HPDE6-E6E7 (cell line): ENCODE results near the gene ATP13A1.
"Not testable (repeated sequence)": the region's sequence is repeated elsewhere in the genome, so short reads cannot be mapped to it uniquely, and the experiment has no call there.

Experiments used
- DNase-seq: peaks from one replicate; pipeline ENCODE4 v3.0.0; 2011; ENCODE audit warnings: missing footprints; ENCODE audit errors: extremely low spot score

The ATP13A1 gene

DNA sequence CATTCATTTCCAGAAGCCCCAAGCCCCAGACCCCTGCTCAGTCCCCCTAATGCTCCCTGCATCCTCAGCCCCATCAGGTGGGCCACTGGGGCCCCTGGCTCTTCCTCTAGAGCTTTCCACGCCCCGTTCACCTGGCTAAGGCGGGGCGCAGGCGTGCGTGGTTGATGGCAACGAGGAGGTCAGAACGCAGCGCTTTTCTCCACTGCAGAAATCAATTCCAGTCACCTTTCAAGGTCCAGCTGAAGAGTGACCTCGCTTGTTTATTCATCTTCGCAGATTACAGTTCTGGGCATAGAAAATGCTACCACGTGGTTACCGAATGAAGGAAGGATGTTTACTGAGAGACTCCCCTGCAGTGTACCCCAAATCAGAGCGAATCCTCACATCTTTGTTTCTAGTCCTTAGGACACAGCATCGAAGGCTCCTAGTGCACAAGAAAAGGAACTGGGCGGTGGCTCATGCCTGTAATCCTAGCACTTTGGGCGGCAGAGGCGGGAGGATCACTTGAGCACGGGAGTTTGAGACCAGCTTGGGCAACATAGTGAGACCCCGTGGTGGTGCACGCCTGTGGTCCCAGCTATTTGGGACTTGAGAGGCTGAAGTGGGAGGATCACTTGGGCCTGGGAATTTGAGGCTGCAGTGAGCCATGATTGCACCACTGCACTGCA lies 44.2 kb downstream of the ATP13A1 start:
- DNase-seq: no peak

DNA sequence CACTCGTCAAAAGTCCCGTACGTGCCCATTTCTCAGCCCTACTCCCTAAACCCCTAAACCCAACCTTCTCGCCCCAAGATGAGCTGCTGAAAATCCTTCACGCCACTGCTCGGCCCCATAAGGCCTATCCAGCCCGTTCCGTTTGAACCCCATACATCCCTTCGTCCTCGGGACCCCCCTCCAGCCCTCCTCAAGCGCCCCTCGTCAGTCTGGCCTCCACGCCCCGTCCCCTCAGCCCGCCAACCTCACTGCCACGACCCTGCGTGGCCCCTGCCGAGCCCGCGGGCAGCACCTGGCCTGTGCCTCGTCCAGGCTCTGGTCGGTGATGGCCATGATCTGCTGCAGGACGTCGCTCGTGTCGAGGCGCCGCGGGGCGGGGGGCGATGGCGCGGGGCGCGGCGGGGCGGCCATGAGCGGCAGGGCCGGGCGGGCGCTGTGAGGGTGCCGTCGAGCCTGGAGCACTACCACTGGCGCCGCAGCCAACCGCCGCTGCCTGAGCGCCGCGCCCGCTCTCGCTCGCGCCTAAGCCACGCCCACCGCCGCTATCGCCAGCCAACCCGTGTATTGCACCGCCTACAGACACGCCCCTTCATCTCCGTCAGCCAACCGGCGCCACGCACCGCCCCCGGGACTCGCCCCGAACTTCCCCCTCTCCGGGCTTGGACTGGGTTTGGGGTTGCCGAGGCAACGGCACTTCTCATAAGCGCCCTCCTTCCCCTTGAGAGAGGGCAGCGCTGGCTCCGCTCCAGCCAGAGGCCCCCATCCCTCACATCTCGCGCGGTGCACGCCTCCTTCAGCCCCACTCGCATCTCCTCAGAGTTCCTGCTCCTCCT lies 45.0 kb downstream of the ATP13A1 start, which contains the start of gene PBX4:
Gene PBX4, minus strand, starts transcription at position 469 of the 833 bp plus-strand sequence. Its CDS starts 58 bp downstream, at position 411.
- peak; percentile 92 for DNase-seq

DNA sequence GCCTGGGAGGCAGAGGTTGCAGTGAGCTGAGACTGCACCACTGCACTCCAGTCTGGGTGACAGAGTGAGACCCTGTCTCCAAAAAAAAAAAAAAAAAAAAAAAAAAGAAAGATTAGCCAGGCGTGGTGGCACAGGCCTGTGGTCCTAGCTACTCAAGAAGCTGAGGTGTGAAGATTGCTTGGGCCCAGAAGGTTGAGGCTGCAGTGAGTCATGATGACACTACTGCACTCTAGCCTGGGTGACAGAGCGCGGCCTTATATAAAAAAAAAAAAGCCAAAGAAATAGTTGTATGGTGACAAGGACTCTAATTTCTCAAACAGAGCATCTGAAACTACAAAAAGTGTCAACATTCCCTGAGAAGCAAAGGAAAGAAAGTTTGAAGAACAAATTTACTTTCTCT lies 48.4 kb downstream of the ATP13A1 start:
- no peak for DNase-seq

DNA sequence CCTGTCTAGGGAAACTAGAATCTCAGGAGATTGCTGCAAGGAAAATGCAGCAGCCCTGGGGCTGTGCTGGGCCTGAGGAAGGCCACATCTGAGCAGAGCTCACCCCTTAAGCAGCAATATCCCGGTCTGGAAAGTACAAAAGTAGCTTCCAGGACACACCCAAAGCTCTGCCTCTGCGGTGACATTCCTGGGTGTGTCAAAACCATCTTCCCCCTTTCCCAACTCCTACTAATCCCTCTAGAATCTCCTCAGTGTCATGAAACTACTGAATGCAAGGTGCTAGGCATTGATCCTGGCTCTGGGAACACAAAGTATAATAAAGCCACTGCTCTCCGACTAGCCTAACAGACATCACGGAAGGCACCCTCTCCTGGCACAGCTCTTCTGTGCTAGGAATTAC lies 50.0 kb downstream of the ATP13A1 start:
- no peak for DNase-seq

DNA sequence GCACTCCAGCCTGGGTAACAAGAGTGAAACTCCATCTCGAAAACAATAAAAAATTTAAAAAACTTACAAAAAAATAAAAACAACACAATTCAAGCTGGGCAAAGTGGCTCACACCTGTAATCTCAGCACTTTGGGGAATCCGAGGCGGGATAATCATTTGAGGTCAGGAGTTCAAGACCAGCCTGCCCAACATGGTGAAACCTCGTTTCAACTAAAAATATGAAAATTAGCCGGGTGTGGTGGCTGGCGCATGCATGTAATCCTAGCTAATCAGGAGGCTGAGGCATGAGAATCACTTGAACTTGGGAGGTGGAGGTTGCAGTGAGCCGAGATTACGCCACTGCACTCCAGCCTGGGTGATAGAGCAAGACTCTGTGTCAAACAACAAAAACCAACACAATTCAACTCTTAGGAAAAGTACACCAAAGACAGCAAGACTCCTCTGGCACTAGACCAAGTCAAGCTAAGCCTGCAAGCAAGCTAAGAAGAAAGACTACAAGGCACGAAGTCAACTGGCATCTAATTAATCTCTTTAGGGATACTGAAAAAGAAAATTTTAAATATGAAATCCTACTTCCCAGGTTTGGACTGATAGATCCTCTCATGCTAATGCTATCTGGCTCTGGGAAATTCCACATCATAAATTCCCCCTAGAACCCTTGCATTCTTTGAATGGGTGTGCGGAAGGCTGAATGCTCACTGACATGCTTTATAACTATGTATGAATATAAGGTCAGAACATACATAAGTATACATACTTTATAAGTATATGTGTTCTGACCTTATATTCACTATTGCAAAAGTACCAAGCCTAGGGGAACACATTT lies 52.9 kb downstream of the ATP13A1 start:
- no peak for DNase-seq

DNA sequence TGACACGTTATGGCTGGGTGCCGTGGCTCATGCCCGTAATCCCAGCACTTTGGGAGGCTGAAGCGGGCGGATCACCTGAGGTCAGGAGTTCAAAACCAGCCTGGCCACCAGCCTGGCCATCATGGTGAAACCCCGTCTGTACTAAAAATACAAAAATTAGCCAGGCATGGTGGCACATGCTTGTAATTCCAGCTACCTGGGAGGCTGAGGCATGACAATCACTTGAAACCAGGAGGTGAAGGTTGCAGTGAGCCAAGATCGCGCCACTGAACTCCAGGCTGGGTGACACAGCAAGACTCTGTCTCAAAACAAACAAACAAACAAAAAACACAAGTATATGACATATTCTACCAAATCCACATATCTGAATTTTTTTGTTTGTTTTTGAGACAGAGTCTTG lies 56.8 kb downstream of the ATP13A1 start:
- not testable (repeated sequence) for DNase-seq

DNA sequence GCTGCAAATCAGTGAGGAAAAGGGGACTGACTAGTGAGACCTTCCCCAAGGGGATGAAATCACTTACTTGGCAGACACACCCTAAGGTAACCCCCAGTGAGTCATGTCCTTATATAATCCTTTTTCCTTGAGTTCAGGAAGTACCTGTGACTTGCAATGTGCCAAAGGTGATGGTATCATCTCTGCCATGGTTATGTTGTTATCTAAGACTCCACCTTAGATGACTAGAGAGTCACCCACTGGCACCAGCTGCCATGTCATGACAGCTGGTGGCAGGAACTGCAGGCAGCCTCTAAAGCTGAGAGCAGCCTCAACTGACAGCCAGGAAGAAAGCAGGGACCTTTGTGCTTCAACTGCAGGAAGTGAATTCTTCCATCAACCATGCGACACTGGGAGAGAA lies 57.5 kb downstream of the ATP13A1 start:
- DNase-seq: peak; percentile 91

DNA sequence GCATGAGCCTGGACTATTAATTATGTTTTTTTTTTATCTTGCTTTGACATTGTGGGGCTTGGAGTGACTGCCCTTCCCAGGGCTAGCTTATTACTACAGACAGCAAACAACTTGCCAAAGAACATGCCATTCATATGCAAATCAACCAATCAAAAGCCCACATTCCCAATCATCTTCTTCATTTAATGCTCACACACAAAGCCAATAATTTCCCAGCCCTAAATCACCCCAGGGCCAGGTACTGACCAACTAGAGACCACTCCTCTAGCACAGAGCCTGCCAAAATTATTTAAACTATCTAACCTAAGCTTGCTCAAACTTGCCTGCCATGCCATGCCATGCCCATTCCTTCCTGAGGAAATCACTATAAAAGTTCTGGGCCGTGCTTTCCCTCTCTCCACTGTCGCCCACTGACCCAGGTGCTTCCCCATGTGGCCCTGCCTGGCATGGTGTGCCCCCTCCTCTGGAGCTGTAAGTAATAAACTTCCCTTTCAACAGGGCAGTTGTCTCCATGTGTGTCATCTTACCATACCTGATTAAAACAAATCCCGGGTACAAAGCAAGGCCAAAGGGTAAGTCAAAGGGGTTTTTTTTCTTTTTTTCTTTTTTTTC lies 60.7 kb downstream of the ATP13A1 start:
- no peak for DNase-seq

DNA sequence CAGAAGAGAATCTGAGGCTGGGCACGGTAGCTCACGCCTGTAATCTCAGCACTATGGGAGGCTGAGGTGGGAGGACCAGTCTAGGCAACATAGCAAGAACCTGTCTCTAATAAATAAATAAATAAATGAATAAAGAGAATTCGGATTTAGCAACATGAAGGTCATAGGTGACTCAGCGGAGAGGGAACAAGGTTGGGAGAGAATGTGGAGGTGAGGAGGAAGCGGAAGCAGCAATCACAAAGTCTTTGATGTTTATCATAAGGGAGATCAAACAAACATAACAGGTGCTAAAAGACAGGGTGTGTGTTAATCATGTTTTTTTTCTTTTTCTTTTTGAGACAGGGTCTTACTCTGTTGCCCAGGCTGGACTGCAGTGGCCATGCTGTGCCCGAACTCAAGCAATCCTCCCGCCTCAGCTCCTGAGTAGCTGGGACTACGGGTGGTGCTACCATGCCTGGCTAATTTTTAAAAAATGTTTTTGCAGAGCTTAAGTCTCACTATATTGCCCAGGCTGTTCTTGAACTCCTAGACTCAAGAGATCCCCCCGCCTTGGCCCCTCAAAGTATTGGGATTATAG lies 61.3 kb downstream of the ATP13A1 start:
- DNase-seq: no peak

DNA sequence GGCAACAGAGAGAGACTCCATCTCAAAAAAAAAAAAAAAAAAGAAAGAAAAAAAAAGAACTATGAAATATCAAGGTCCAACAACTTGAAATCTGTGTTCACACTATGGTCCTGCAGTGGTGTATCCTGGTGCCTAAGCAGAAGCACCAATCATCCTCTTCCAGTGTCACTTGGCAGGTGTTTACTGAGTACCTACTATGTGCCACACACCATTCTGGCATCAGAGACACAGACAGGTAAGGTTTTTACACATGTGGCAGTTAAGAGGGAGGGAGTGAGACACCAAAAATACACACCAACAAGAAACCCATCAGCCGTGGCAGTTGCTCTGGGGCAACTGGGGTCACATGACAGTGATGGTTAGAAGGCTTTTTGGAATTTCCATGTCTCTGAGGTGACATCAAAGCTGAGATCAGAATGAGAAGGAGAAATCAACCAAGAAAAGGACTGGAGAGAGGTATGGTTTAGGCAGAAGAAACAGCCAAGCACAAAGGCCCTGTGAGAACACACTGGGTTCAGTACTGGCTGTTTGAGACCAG lies 62.6 kb downstream of the ATP13A1 start:
- no peak for DNase-seq

DNA sequence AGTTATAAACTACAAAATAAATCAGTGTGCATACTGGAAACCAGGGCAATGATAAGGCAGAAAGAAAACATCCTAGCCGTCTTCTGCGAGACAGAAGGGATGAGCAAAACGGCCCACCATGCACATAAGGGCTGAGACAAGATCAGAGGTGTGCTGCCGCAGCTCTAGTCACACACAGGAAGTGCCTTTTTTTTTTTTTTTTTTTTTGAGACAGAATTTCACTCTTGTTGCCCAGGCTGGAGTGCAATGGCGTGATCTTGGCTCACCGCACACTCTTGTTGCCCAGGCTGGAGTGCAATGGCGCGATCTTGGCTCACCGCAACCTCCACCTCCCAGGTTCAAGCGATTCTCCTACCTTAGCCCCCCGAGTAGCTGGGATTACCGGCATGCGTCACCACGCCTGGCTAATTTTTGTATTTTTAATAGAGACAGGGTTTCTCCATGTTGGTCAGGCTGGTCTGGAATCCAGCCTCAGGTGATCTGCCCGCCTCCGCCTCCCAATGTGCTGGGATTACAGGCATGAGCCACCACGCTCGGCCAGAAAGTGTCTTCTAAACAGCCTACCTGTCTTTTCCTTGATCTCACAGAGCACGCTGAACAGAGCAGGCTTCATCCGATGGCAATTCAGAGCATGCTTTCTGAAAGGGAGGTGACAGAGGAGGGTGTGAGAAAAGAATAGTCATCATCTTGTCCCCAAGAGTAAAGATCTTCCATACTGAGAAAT lies 64.6 kb downstream of the ATP13A1 start:
- DNase-seq: not testable (repeated sequence)

DNA sequence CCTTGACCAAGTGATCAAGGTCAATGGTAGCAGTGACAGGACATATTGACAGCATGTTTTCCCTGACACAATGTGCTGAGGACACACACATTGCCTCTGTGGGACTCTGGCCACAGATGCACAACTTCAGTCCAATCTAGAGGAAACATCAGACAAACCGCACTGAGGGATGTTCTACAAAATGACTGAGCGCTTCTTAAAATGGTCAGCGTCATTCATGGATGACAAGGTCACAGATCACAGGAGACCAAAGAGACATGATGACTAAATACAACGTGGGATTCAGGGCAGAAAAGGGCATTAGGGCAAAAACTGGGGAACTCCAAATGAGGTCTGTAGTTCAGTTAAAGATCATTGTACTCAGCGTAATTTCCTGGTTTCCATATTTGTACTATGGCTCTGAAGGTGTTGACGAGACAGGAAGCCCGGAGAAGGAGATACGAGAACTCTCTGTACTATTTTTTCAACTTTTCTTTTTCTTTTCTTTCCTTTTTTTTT lies 65.6 kb downstream of the ATP13A1 start:
- DNase-seq: no peak
